Right lobe of liver (tissue), 4 donors: Measurements from ENCODE around the gene XRRA1.

Experiments used
- CTCF ChIP-seq, 4 donors: fragments of 200-600 bp in 3 of 4; fragments of 450-650 bp in 1 of 4; IDR thresholded peaks; one replicate each; pipeline versions ENCODE4 v1.5.1 to v1.8.0; 2016 to 2022; ENCODE audit warnings: antibody characterized with exemption in 4 of 4, mild to moderate bottlenecking in 2 of 4
- POLR2A ChIP-seq: fragments of 450-650 bp; IDR thresholded peaks from one replicate; pipeline ENCODE4 v1.6.1; 2017; ENCODE audit warnings: antibody characterized with exemption, mild to moderate bottlenecking
- donor health status: DM: no; HTN: no; CAD: no.
- donor health status: DM: no; HTN: no; CAD: no.
- donor health status: DM: no; HTN: yes; CAD: no.

GRCh38 chr11:74929431-74930363 is 19.2 kb downstream of the XRRA1 start:
- TF ChIP-seq CTCF (IDR thresholded peaks at IDR 0.05) (peak; percentile 82 to 92 (median 90)), POLR2A (no peak)
